Right renal cortex interstitium (tissue), 3 donors: ENCODE results near the gene CARD11. TPM values are rescaled to one million over a fixed set of nuclear protein-coding genes. Genes with fewer than 3 reads are reported as not detected.

Experiments used
- DNase-seq, 3 donors: peaks; one replicate each; pipeline ENCODE4 v3.0.0-alpha.2; 2013; ENCODE audit warnings: low read depth in 3 of 3, low spot score in 2 of 3
- polyA plus RNA-seq, 3 donors: library from polyadenylated mRNA; unstranded; fragments of 120-200 nt; gene quantifications; one replicate each; pipeline ENCODE4 v1.2.1, GENCODE V29; 2013; ENCODE audit not compliant: insufficient read length in 3 of 3

CARD11 gene
- polyA plus RNA-seq = 1 to 10 TPM in 2 of 3 donors, under 1 TPM in 1; 0.57 to 1.7 (median 1.1) TPM

GRCh38 chr7:3043544-3044371, at the start of gene CARD11:
CARD11 (minus strand) TSS chr7:3043867; CDS start chr7:2958506, 85,361 bp downstream.
- no peak for DNase-seq

GRCh38 chr7:3092468-3092867, 48.8 kb upstream of the CARD11 start:
- DNase-seq = no peak

GRCh38 chr7:3091631-3092030, 48.0 kb upstream of the CARD11 start:
- DNase-seq = no peak

GRCh38 chr7:3089493-3089892, 45.8 kb upstream of the CARD11 start:
- no peak for DNase-seq

- no peak for DNase-seq
Measured at GRCh38 chr7:3087243-3087755, 43.6 kb upstream of the CARD11 start.

DNA sequence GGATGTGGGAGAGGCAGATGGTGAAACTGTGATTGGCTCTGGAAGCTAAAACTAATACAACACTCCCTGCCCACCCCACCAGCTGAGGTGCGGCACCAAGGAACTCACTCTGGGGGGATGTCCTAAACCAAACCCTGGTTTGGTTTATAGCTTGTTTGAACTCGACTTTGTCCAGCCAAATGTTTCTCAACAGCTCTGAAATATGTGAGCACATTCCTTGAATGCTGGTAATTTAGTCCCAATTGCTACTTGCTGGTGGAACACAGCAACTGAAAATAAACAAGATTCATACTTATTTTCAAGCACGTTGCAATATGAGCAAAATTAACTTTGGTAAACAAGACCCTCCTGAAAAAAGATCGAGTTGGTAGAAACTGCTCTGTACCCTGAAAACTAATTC, 39.7 kb upstream of the CARD11 start:
- no peak for DNase-seq

DNA sequence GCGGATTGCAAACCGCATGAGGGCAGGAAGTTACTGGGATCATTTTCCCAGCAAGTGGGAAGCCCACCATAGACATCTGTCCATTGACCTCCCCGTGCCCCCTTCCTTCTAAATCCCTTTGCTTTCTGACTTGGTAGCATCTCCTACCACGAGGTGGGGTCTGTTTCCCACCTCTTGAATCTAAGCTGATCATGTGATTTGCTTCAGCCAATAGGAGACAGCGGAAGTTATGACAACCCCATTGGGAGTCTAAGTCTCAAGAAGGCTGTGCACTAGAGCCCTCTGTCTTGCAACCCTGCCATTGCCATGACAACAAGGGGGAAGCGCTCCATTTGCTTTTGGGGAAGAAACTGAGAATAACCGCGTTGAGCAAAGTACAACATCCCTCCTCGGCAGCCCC, 39.2 kb upstream of the CARD11 start:
- no peak for DNase-seq

GRCh38 chr7:3082386-3082785, 38.7 kb upstream of the CARD11 start:
- no peak for DNase-seq

GRCh38 chr7:3080106-3080505, 36.4 kb upstream of the CARD11 start:
- no peak for DNase-seq

GRCh38 chr7:3078514-3078913, 34.8 kb upstream of the CARD11 start:
- no peak for DNase-seq

- no peak for DNase-seq
Measured at GRCh38 chr7:3076700-3077099, 33.0 kb upstream of the CARD11 start.

DNA sequence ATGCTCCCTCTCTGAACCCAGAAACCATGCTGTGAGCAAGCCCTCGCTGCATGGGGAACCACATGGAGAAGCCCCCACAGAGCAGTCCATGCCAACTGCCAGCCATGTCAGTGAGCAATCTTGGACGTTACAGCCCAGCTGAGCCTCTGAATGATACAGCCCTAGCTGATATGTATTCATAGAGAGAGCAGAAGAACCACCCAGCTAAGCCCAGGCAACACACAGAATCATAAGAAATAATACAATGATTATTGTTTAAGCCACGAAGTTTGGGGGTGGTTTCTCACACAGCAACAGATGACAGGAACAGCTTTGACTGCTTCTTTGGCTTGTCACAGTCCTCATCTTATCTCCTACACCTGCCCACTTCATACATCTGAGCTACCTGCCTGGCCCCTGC, 32.5 kb upstream of the CARD11 start:
- no peak for DNase-seq

DNA sequence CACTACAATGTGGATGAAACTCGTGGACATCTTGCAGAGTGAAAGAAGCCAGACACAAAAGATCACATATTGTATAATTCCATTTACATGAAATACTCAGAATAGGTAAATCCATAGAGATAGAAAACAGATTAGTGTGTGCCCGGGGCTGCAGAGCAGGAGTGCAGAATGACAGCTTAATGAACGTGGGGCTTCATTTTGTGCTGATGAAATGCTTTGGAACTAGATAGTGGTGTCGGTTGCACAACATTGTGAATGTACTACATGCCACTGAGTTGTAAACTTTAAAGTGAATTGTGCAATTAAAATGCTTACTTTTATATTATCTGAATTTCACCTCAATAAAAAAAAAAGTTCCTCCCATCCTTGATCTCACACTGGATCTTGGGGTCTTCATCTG, 31.8 kb upstream of the CARD11 start:
- no peak for DNase-seq

DNA sequence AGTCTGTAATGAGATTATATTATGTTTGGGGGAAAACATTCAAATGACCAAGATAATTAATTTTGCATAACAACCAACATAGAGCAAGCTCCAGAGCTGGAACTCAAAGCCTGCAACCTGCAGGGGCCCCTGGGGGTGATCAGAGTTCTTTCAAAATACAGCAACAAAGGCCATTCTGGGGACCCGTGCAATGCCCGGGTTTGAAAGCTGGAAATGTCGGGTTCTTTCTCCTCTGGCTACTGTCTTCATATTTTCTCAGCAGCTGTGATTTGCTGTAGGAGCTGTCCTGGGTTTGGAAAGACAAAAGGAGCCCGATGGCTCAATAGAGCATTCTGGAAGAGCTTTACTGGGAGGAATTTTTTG, 30.8 kb upstream of the CARD11 start:
- DNase-seq = no peak

DNA sequence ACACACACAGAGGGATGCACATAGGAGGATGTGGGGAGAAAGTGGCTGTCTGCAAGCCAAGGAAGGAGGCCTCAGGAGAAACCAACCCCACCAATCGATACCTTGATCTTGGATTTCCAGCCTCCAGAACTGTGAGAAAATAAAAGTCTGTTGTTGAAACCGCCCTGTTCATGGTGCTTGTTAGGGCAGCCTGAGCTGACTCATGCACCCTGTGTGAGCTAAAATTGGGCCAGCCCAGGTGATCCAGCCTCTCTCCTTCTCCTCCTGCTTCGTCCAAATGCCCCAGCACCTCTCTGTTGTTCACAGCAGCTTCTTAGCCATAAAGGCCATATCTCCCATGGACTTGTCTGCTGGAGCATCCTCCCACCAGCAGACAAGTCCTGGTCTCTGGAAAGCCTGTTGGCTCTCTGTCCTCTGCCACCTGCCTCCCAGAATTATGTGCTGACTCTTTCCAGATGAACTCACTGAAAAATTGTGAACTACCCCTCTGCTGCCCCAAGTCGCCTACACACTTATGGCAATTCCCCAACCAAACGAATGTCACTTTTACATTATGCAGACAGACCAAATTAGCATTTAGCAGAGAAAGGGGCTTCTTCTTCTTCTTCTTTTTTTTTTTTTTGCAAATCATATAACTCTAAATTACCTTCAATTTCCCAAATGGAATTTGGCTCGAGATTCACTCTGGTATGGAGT, 30.2 kb upstream of the CARD11 start:
- DNase-seq = no peak

GRCh38 chr7:3070908-3071307, 27.2 kb upstream of the CARD11 start:
- no peak for DNase-seq

GRCh38 chr7:3069771-3070449, 26.2 kb upstream of the CARD11 start:
- DNase-seq = no peak

GRCh38 chr7:3068530-3068929, 24.9 kb upstream of the CARD11 start:
- DNase-seq = no peak

DNA sequence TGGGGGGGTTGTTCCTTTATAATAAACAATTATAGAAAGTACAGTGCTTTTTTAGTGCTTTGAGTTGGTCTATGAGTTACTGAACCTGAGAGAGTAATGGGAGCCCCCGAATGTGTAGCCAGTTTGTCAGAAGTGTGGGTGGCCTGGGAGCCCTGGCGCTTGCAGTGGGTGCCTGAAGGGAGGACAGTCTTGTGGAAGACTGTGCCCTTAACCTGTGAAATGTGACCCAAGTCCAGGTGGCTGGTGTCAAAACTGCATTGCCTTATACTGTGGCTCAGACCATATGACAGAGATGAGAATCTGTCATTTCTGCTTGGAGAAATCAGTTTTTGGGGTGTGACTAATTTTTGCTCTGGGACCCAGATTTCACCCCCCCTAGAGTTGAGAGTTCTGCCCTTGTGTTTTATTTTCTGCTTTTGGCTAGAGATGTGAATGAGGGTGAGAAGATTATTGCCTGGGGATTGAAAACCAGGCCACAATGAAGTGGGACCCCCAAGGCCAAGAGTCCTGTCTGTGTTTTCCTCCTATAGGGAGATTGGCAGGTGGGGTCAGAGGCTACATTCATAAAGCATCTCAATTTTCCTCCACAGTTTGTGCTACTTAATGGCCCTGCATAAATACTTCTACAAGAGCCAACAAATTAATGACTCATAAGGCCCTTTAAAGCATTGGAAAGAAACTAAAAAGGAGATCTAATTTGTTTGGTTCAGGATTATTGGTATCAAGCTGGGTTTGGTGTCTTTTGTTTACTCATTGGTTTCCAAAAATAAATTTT, 24.1 kb upstream of the CARD11 start:
- no peak for DNase-seq

GRCh38 chr7:3067193-3067592, 23.5 kb upstream of the CARD11 start:
- no peak for DNase-seq

GRCh38 chr7:3066506-3066905, 22.8 kb upstream of the CARD11 start:
- no peak for DNase-seq
